K562 (cell line): ENCODE data around the gene UBE2I. TPM values are rescaled to one million over a fixed set of nuclear protein-coding genes. Genes with fewer than 3 reads are reported as not detected.

Experiments
- ATAC-seq: fragments of 200-7000 bp; cut with Tn5 transposase; 3 replicates; pipeline ENCODE4 v1.9.1; 2020; ENCODE audit warnings: moderate library complexity
- BruUV-seq: library from RNA; stranded (reverse); fragments of 400-500 nt; replicated peaks from 2 replicates; lab custom pipeline; 2021; lab: Mats Ljungman, UMichigan
- CTCF ChIA-PET: fragments of 300-600 bp; formaldehyde crosslinking; extraction: SDS; loops from one replicate; lab custom pipeline; 2021; ENCODE audit warnings: low intra/inter-chr PET ratio; lab: Yijun Ruan, JAX
- POLR2A ChIA-PET: fragments of 300-600, 350-650 bp; sonication (Branson Sonifier 250); formaldehyde crosslinking; extraction: SDS; loops from one replicate; lab custom pipeline; 2021; ENCODE audit warnings: antibody characterized with exemption, inconsistent platforms; lab: Yijun Ruan, JAX
- DNase-seq, 4 experiments: peaks; one replicate each; pipeline versions ENCODE4 v3.0.0 to v3.0.0-alpha.2; 2011 to 2018; ENCODE audit warnings: low spot score in 3 of 4, mixed read lengths in 3 of 4; ENCODE audit errors: extremely low read depth in 1 of 4
- FAIRE-seq: peaks from 2 replicates; lab custom pipeline; 2011; peaks lifted over from hg19 to GRCh38; lab: Jason Lieb, UNC
- H2AFZ ChIP-seq: 2 replicates; pipeline ENCODE4 v1.6.0; 2011; ENCODE audit warnings: low read depth, low read length, control low read depth, inconsistent platforms
- H3K27ac ChIP-seq: fragments of 200-600 bp; 3 replicates; pipeline ENCODE4 v1.8.0; 2011; ENCODE audit warnings: low read depth, mild to moderate bottlenecking, control low read depth, inconsistent platforms, low read length, moderate library complexity, mixed read lengths; ENCODE audit errors: extremely low read depth
- H3K27me3 ChIP-seq, 2 experiments: fragments of 300-600 bp in 1 of 2; 2 replicates in 1 of 2; 3 replicates in 1 of 2; pipeline versions ENCODE4 v1.6.0 to v1.8.0; 2011; ENCODE audit warnings: inconsistent platforms in 2 of 2, low read length in 2 of 2, mild to moderate bottlenecking in 1 of 2, mixed read lengths in 1 of 2, moderate library complexity in 1 of 2; ENCODE audit not compliant: control insufficient read depth in 2 of 2, insufficient read depth in 2 of 2
- H3K36me3 ChIP-seq: fragments of 300-600 bp; 3 replicates; pipeline ENCODE4 v1.8.0; 2011; ENCODE audit warnings: mild to moderate bottlenecking, low read length, inconsistent platforms; ENCODE audit not compliant: control insufficient read depth, insufficient read depth
- H3K4me1 ChIP-seq, 2 experiments: fragments of 200-600 bp in 1 of 2; replicated peaks in 1 of 2; 2 replicates in 1 of 2; 3 replicates in 1 of 2; pipeline versions ENCODE4 v1.5.1 to v1.8.0; 2011; ENCODE audit warnings: inconsistent platforms in 2 of 2, low read length in 2 of 2, mild to moderate bottlenecking in 1 of 2, mixed read lengths in 1 of 2, moderate library complexity in 1 of 2; ENCODE audit not compliant: control insufficient read depth in 2 of 2, insufficient read depth in 2 of 2
- H3K4me2 ChIP-seq: 2 replicates; pipeline ENCODE4 v1.6.1; 2011; ENCODE audit warnings: low read length, control low read depth, inconsistent platforms, mixed read lengths; ENCODE audit not compliant: insufficient read depth
- H3K4me3 ChIP-seq: fragments of 200-600 bp; sonication (generic), shearing (Covaris generic); 2 replicates; pipeline ENCODE4 v1.5.1; 2016; ENCODE audit warnings: control low read depth, inconsistent platforms
- H3K79me2 ChIP-seq: fragments of 200-600 bp; 3 replicates; pipeline ENCODE4 v1.8.0; 2011; ENCODE audit warnings: low read length, inconsistent platforms; ENCODE audit not compliant: control insufficient read depth, insufficient read depth
- H3K9ac ChIP-seq, 2 experiments: 2 replicates each; pipeline versions ENCODE4 v1.6.0 to v1.6.1; 2011; ENCODE audit warnings: low read depth in 2 of 2, low read length in 2 of 2, control low read depth in 1 of 2, inconsistent platforms in 1 of 2, mild to moderate bottlenecking in 1 of 2, mixed read lengths in 1 of 2; ENCODE audit not compliant: insufficient read depth in 1 of 2
- H3K9me1 ChIP-seq: one replicate; pipeline ENCODE4 v1.6.0; 2011; ENCODE audit warnings: inconsistent platforms, mild to moderate bottlenecking, low read length, moderate library complexity; ENCODE audit not compliant: control insufficient read depth, insufficient read depth
- H3K9me3 ChIP-seq: replicated peaks from 2 replicates; pipeline ENCODE4 v1.5.1; 2011; ENCODE audit warnings: low read depth, low read length, inconsistent platforms; ENCODE audit not compliant: control insufficient read depth, insufficient read depth
- H4K20me1 ChIP-seq: replicated peaks from 2 replicates; pipeline ENCODE4 v1.6.1; 2011; ENCODE audit warnings: low read length, inconsistent platforms, mixed read lengths; ENCODE audit not compliant: control insufficient read depth, insufficient read depth
- ETS2 ChIP-seq: IDR thresholded peaks from 2 replicates; pipeline ENCODE4 v1.6.1; 2016; ENCODE audit warnings: borderline replicate concordance, missing genetic modification characterization, mild to moderate bottlenecking, moderate library complexity, missing compliant biosample characterization; ENCODE audit not compliant: poor library complexity, severe bottlenecking
- HDAC2 ChIP-seq: fragments of 450-650 bp; IDR thresholded peaks from 2 replicates; pipeline ENCODE4 v1.6.1; 2016; ENCODE audit warnings: mild to moderate bottlenecking
- MAX ChIP-seq: sonication (generic); formaldehyde crosslinking; IDR thresholded peaks from 2 replicates; pipeline ENCODE4 v1.9.0; 2022; ENCODE audit warnings: mild to moderate bottlenecking, missing genetic modification reagents
- MAZ ChIP-seq, 2 experiments: fragments of 450-650 bp in 1 of 2; sonication (generic) in 1 of 2; formaldehyde crosslinking; IDR thresholded peaks in 1 of 2; conservative IDR thresholded peaks in 1 of 2; 2 replicates each; pipeline versions ENCODE4 v1.4.0 to v1.5.0; 2020; ENCODE audit warnings: mild to moderate bottlenecking in 1 of 2, missing genetic modification reagents in 1 of 2
- MTA3 ChIP-seq: fragments of 450-650 bp; formaldehyde crosslinking; IDR thresholded peaks from 2 replicates; pipeline ENCODE4 v1.6.1; 2017; ENCODE audit warnings: mild to moderate bottlenecking, borderline replicate concordance
- SMAD1 ChIP-seq: fragments of 150-350 bp; IDR thresholded peaks from 2 replicates; pipeline ENCODE4 v1.6.1; 2014; ENCODE audit warnings: low read length, low read depth; ENCODE audit not compliant: partially characterized antibody
- THRAP3 ChIP-seq: fragments of 450-650 bp; IDR thresholded peaks from 2 replicates; pipeline ENCODE4 v1.6.1; 2016; ENCODE audit warnings: mild to moderate bottlenecking, inconsistent platforms, borderline replicate concordance
- ZFX ChIP-seq: sonication (generic); formaldehyde crosslinking; IDR thresholded peaks from 2 replicates; pipeline ENCODE4 v1.8.0; 2022; ENCODE audit warnings: mild to moderate bottlenecking, missing genetic modification reagents, moderate library complexity
- ZNF263 ChIP-seq: sonication (generic); formaldehyde crosslinking; IDR thresholded peaks from 2 replicates; pipeline ENCODE4 v1.8.0; 2022; ENCODE audit warnings: mild to moderate bottlenecking, missing genetic modification reagents, borderline replicate concordance
- WGBS: fragments of 100-300 bp; shearing (Covaris generic); methylation state at CpG from one replicate; pipeline ENCODE4 v1.1.6; 2016; ENCODE audit warnings: low coverage, mixed read lengths; ENCODE audit not compliant: insufficient coverage; ENCODE audit errors: missing lambda C conversion rate; 5-methylcytosine and 5-hydroxymethylcytosine counted together
- in situ Hi-C: fragments of 300-500 bp; cut with MboI; formaldehyde crosslinking; loops from 4 replicates; pipeline ENCODE4 v1.15.0; 2018; ENCODE audit warnings: inconsistent platforms, mixed read lengths
- intact Hi-C: fragments of 100-400 bp; cut with micrococcal nuclease; formaldehyde crosslinking; loops from 2 replicates; pipeline ENCODE4 v1.14.2; 2022
- polyA plus RNA-seq, 8 experiments: library from polyadenylated mRNA; depleted of rRNA in 4 of 8; stranded (reverse) in 5 of 8; unstranded in 3 of 8; fragments of >200 nt; fragmentation: Nextera tagmentation in 2 of 8; fragmentation: Illumina TruSeq in 1 of 8; extraction: Ambion mirVana in 2 of 8; extraction: Trizol in 1 of 8; gene quantifications; 2 replicates each; pipeline versions ENCODE4 v1.2.1 to v1.2.3, GENCODE V29; 2011 to 2014; ENCODE audit warnings: inconsistent platforms in 1 of 8, missing spikeins in 1 of 8
- total RNA-seq, 7 experiments: library from RNA; depleted of rRNA in 6 of 7; stranded (reverse); fragments of >200 nt in 6 of 7; fragmentation: Illumina TruSeq in 2 of 7; extraction: Trizol in 2 of 7; gene quantifications; 2 replicates each; pipeline versions ENCODE4 v1.2.1 to v1.2.3, GENCODE V29; 2011 to 2021; ENCODE audit warnings: low replicate concordance in 1 of 7
- TF ChIP-seq, protein P1 (sequence below): sonication (generic); formaldehyde crosslinking; IDR thresholded peaks from 2 replicates; pipeline ENCODE4 v1.8.1; 2023; ENCODE audit warnings: mild to moderate bottlenecking, missing genetic modification reagents

Gene UBE2I
- total and polyA plus RNA-seq, 9 of the 15 experiments (the other 6 are each of a cell fraction or from before 2014, with no cell fraction given) = 36.6 to 254 (median 104) TPM

- peak; percentile 80 to 95 for TF ChIP-seq MAZ (CRISPR knock-in tag; conservative IDR thresholded peaks at IDR 0.05 in 1 of 2, IDR thresholded peaks at IDR 0.05 in 1 of 2)
- TF ChIP-seq ETS2 (tag) = peak; percentile 43
- TF ChIP-seq MAX = peak; percentile 44; the same call in 1 of the 2 replicates
- TF ChIP-seq MTA3 = peak; percentile 53; the same call in 1 of the 2 replicates
Measured at GRCh38 chr16:1331712-1332617, 22.5 kb downstream of the UBE2I start (continued).

GRCh38 chr16:1332618-1333148, 23.2 kb downstream of the UBE2I start:
- H3K79me2 ChIP-seq = no peaks in the 10 kb centered on the region
- peak overlapping the region; percentile 10 to 85; a peak in 3 of 4 replicates for H3K9ac ChIP-seq
- BruUV-seq = no TSS peak
- TF ChIP-seq SMAD1 (no peak), HDAC2 (0 out of 2 replicates have a peak, but pooled peaks have one; percentile 20), ZNF263 (CRISPR knock-in tag) (peak; percentile 73; the same call in 1 of the 2 replicates), ZFX (CRISPR knock-in tag) (0 out of 2 replicates have a peak, but pooled peaks have one; percentile 19), THRAP3 (no peak)
- TF ChIP-seq, protein P1, sequence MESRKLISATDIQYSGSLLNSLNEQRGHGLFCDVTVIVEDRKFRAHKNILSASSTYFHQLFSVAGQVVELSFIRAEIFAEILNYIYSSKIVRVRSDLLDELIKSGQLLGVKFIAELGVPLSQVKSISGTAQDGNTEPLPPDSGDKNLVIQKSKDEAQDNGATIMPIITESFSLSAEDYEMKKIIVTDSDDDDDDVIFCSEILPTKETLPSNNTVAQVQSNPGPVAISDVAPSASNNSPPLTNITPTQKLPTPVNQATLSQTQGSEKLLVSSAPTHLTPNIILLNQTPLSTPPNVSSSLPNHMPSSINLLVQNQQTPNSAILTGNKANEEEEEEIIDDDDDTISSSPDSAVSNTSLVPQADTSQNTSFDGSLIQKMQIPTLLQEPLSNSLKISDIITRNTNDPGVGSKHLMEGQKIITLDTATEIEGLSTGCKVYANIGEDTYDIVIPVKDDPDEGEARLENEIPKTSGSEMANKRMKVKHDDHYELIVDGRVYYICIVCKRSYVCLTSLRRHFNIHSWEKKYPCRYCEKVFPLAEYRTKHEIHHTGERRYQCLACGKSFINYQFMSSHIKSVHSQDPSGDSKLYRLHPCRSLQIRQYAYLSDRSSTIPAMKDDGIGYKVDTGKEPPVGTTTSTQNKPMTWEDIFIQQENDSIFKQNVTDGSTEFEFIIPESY (CRISPR knock-in tag) = peak; percentile 1; the same call in 1 of the 2 replicates
- TF ChIP-seq, all 486 proteins: peak for 4
- H3K4me3 ChIP-seq = peak overlapping the region; percentile 51
- ChIA-PET POLR2A (interaction anchor here (0.6 to 1.5 kb wide), 8 partner anchors 11 to 907 kb away, joined by 3 to 5 read pairs (median 3); partner anchors contain the start of gene UBE2I), CTCF (no interaction called here)
- no peak for FAIRE-seq
- H3K9me1 ChIP-seq = no peaks in the 10 kb centered on the region
- WGBS = 41% methylated on average over 22 of the region's 26 CpGs
- H3K4me1 ChIP-seq = peaks cover 17 to 74% of the 10 kb centered on the region in 2 experiments
- peak; percentile 7; the same call in 1 of the 3 replicates for ATAC-seq
- H3K27me3 ChIP-seq = peaks cover 6 to 19% of the 10 kb centered on the region in 2 experiments; a peak in 3 of 5 replicates
- DNase-seq = no peak
- H3K36me3 ChIP-seq = no peaks in the 10 kb centered on the region
- 0 out of 2 replicates have a peak, but pooled peaks cover 9% of the 10 kb centered on the region for H4K20me1 ChIP-seq
- H3K27ac ChIP-seq = peak overlapping the region; percentile 90; the same call in 1 of the 3 replicates
- H3K9me3 ChIP-seq = 0 out of 2 replicates have a peak, but pooled peaks cover 4% of the 10 kb centered on the region
- H3K4me2 ChIP-seq = peak overlapping the region; percentile 66; the same call in 1 of the 2 replicates
- peak overlapping the region; percentile 86; the same call in 1 of the 2 replicates for H2AFZ ChIP-seq
- in situ Hi-C loops = no loop called here
- intact Hi-C loops = no loop called here
